K562 (cell line): ENCODE measurements around the gene NBEAL1. TPM values are rescaled to one million over a fixed set of nuclear protein-coding genes. Genes with fewer than 3 reads are reported as not detected.
A peak's percentile ranks its signal among the peaks of the same experiment; 100 is the strongest.

Source experiments
- DDX20 ChIP-seq: fragments of 450-650 bp; IDR thresholded peaks from 2 replicates; pipeline ENCODE4 v1.6.1; 2016; ENCODE audit warnings: missing genetic modification characterization, low read depth, mild to moderate bottlenecking, missing compliant biosample characterization, moderate library complexity
- ETV1 ChIP-seq: fragments of 450-650 bp; conservative IDR thresholded peaks from 2 replicates; pipeline ENCODE4 v1.6.1; 2016; ENCODE audit warnings: missing genetic modification characterization, control low read depth, low read depth, missing compliant biosample characterization
- HNRNPK ChIP-seq: fragments of 200-400 bp; formaldehyde crosslinking; IDR thresholded peaks from one replicate; pipeline ENCODE4 v1.6.1; 2018; ENCODE audit warnings: mild to moderate bottlenecking, low read depth, low read length; ENCODE audit not compliant: poor library complexity, severe bottlenecking
- KDM5B ChIP-seq: fragments of 200-600 bp; sonication (generic); IDR thresholded peaks from 2 replicates; pipeline ENCODE4 v1.6.1; 2012; ENCODE audit warnings: low read depth, mild to moderate bottlenecking, moderate library complexity, low read length, control low read depth, inconsistent platforms; ENCODE audit not compliant: insufficient replicate concordance
- KLF10 ChIP-seq: fragments of 250-450 bp; sonication (Bioruptor Pico); IDR thresholded peaks from 2 replicates; pipeline ENCODE4 v1.6.1; 2021; ENCODE audit warnings: matching md5 sums
- MAFK ChIP-seq: IDR thresholded peaks from 2 replicates; pipeline ENCODE4 v1.6.1; 2011; ENCODE audit warnings: low read length, improper control_type of control experiment
- MCM7 ChIP-seq, 2 experiments: fragments of 450-650 bp; IDR thresholded peaks; 2 replicates each; pipeline ENCODE4 v1.6.1; 2016 to 2018
- NR2C1 ChIP-seq, 2 experiments: fragments of 450-650 bp; IDR thresholded peaks; 2 replicates each; pipeline ENCODE4 v1.6.1; 2017; ENCODE audit warnings: mild to moderate bottlenecking in 2 of 2, antibody characterized with exemption in 1 of 2, inconsistent platforms in 1 of 2, missing compliant biosample characterization in 1 of 2, missing genetic modification characterization in 1 of 2
- NRF1 ChIP-seq, 2 experiments: fragments of 450-650 bp; IDR thresholded peaks in 1 of 2; conservative IDR thresholded peaks in 1 of 2; 2 replicates each; pipeline ENCODE4 v1.6.1; 2014; ENCODE audit warnings: mild to moderate bottlenecking in 2 of 2
- PHTF2 ChIP-seq: fragments of 250-450 bp; sonication (Bioruptor Pico); IDR thresholded peaks from 2 replicates; pipeline ENCODE4 v1.5.0; 2021; ENCODE audit warnings: mild to moderate bottlenecking
- POLR2AphosphoS2 ChIP-seq: IDR thresholded peaks from 2 replicates; pipeline ENCODE4 v1.6.1; 2012; ENCODE audit warnings: low read length, improper control_type of control experiment
- POLR2AphosphoS5 ChIP-seq: IDR thresholded peaks from 2 replicates; pipeline ENCODE4 v1.6.1; 2011; ENCODE audit warnings: mild to moderate bottlenecking, low read depth, low read length, moderate library complexity; ENCODE audit not compliant: control insufficient read depth, insufficient read depth
- POU5F1 ChIP-seq: fragments of 150-350 bp; IDR thresholded peaks from 2 replicates; pipeline ENCODE4 v1.6.1; 2014; ENCODE audit warnings: borderline replicate concordance, low read length, low read depth, mild to moderate bottlenecking; ENCODE audit not compliant: partially characterized antibody
- SMARCC2 ChIP-seq: fragments of 450-650 bp; IDR thresholded peaks from 2 replicates; pipeline ENCODE4 v1.6.1; 2017; ENCODE audit warnings: antibody characterized with exemption, moderate library complexity, mild to moderate bottlenecking, low read depth
- ZFP1 ChIP-seq: fragments of 450-650 bp; formaldehyde crosslinking; IDR thresholded peaks from 2 replicates; pipeline ENCODE4 v1.4.0; 2020; ENCODE audit warnings: mild to moderate bottlenecking, mixed read lengths
- ZFP36 ChIP-seq: fragments of 150-350 bp; IDR thresholded peaks from 2 replicates; pipeline ENCODE4 v1.6.1; 2018; ENCODE audit warnings: low read length, low read depth; ENCODE audit not compliant: partially characterized antibody
- ZNF12 ChIP-seq: sonication (generic); formaldehyde crosslinking; IDR thresholded peaks from 2 replicates; pipeline ENCODE4 v1.4.0; 2020; ENCODE audit warnings: mild to moderate bottlenecking, missing genetic modification reagents
- ZNF217 ChIP-seq: sonication (generic); formaldehyde crosslinking; IDR thresholded peaks from 2 replicates; pipeline ENCODE4 v1.8.0; 2022; ENCODE audit warnings: mild to moderate bottlenecking, missing genetic modification reagents
- ZNF551 ChIP-seq: fragments of 250-450 bp; sonication (Bioruptor Pico); IDR thresholded peaks from 2 replicates; pipeline ENCODE4 v1.5.0; 2021; ENCODE audit warnings: mild to moderate bottlenecking, moderate library complexity
- polyA plus RNA-seq, 8 experiments: library from polyadenylated mRNA; depleted of rRNA in 4 of 8; stranded (reverse) in 5 of 8; unstranded in 3 of 8; fragments of >200 nt; fragmentation: Nextera tagmentation in 2 of 8; fragmentation: Illumina TruSeq in 1 of 8; extraction: Ambion mirVana in 2 of 8; extraction: Trizol in 1 of 8; gene quantifications; 2 replicates each; pipeline versions ENCODE4 v1.2.1 to v1.2.3, GENCODE V29; 2011 to 2014; ENCODE audit warnings: inconsistent platforms in 1 of 8, missing spikeins in 1 of 8
- total RNA-seq, 7 experiments: library from RNA; depleted of rRNA in 6 of 7; stranded (reverse); fragments of >200 nt in 6 of 7; fragmentation: Illumina TruSeq in 2 of 7; extraction: Trizol in 2 of 7; gene quantifications; 2 replicates each; pipeline versions ENCODE4 v1.2.1 to v1.2.3, GENCODE V29; 2011 to 2021; ENCODE audit warnings: low replicate concordance in 1 of 7
- TF ChIP-seq, protein P1 (sequence below): fragments of 450-650 bp; formaldehyde crosslinking; conservative IDR thresholded peaks from 2 replicates; pipeline ENCODE4 v1.4.0; 2022; ENCODE audit warnings: mild to moderate bottlenecking, missing genetic modification characterization
- TF ChIP-seq, protein P2 (sequence below): fragments of 250-450 bp; sonication (Bioruptor Pico); IDR thresholded peaks from 2 replicates; pipeline ENCODE4 v1.4.0; 2020; ENCODE audit warnings: mild to moderate bottlenecking, moderate library complexity
- TF ChIP-seq, protein P3 (sequence below): sonication (generic); formaldehyde crosslinking; IDR thresholded peaks from 2 replicates; pipeline ENCODE4 v1.8.0; 2022; ENCODE audit warnings: mild to moderate bottlenecking, low read depth, missing genetic modification reagents

NBEAL1 gene
- total and polyA plus RNA-seq, 9 of the 15 experiments (the other 6 are each of a cell fraction or from before 2014, with no cell fraction given): 2.1 to 13.5 (median 7.3) TPM

DNA sequence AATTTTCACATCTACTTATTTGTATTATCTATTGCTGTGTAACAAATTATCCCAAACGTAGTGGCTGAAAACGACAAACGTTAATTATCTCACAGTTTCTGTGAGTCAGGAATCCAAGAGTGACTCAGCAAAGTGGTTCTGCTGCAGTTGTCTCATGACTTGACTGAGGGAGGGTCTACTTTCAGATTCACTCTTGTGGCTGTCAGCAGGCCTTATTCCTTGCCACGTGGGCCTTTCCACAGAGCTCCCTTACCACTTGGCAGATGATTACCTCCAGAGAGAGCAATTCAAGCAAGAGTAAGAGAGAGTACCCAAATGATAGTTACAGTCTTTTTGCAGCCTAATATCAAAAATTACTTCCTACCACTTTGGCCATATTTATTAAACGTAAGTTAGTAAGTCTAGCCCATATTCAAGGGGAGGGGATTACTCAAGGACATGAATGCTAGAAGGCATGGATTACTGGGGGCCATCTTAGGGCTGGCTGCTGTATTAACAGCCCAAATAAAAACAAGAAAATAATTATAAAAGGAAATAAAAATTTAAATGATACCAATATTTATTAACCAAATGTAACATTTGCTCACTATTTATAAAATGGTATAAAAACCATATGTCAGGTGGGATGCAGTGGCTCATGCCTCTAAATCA lies 48.7 kb upstream of the NBEAL1 start (continued):
- TF ChIP-seq, protein P1, sequence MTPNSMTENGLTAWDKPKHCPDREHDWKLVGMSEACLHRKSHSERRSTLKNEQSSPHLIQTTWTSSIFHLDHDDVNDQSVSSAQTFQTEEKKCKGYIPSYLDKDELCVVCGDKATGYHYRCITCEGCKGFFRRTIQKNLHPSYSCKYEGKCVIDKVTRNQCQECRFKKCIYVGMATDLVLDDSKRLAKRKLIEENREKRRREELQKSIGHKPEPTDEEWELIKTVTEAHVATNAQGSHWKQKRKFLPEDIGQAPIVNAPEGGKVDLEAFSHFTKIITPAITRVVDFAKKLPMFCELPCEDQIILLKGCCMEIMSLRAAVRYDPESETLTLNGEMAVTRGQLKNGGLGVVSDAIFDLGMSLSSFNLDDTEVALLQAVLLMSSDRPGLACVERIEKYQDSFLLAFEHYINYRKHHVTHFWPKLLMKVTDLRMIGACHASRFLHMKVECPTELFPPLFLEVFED (CRISPR knock-in tag): no peak
- TF ChIP-seq ZNF12 (no peak), KLF10 (CRISPR knock-in tag) (no peak), DDX20 (tag) (no peak), NRF1 (conservative IDR thresholded peaks at IDR 0.05 in 1 of 2, IDR thresholded peaks at IDR 0.05 in 1 of 2) (no peak), POLR2AphosphoS5 (0 out of 2 replicates have a peak, but pooled peaks have one; percentile 32), POU5F1 (no peak), ETV1 (tag) (0 out of 2 replicates have a peak, but pooled peaks have one; percentile 25), POLR2AphosphoS2 (no peak), ZFP36 (no peak), SMARCC2 (peak; percentile 56; the same call in 1 of the 2 replicates), MAFK (peak; percentile 93), PHTF2 (CRISPR knock-in tag) (no peak), ZNF217 (CRISPR knock-in tag) (no peak), NR2C1 (IDR thresholded peaks at IDR 0.05) (no peak), NR2C1 (tag; IDR thresholded peaks at IDR 0.05) (no peak), MCM7 (IDR thresholded peaks at IDR 0.05) (no peak), KDM5B (no peak), ZFP1 (CRISPR knock-in tag) (no peak), ZNF551 (no peak), HNRNPK (no peak)
- TF ChIP-seq, protein P2, sequence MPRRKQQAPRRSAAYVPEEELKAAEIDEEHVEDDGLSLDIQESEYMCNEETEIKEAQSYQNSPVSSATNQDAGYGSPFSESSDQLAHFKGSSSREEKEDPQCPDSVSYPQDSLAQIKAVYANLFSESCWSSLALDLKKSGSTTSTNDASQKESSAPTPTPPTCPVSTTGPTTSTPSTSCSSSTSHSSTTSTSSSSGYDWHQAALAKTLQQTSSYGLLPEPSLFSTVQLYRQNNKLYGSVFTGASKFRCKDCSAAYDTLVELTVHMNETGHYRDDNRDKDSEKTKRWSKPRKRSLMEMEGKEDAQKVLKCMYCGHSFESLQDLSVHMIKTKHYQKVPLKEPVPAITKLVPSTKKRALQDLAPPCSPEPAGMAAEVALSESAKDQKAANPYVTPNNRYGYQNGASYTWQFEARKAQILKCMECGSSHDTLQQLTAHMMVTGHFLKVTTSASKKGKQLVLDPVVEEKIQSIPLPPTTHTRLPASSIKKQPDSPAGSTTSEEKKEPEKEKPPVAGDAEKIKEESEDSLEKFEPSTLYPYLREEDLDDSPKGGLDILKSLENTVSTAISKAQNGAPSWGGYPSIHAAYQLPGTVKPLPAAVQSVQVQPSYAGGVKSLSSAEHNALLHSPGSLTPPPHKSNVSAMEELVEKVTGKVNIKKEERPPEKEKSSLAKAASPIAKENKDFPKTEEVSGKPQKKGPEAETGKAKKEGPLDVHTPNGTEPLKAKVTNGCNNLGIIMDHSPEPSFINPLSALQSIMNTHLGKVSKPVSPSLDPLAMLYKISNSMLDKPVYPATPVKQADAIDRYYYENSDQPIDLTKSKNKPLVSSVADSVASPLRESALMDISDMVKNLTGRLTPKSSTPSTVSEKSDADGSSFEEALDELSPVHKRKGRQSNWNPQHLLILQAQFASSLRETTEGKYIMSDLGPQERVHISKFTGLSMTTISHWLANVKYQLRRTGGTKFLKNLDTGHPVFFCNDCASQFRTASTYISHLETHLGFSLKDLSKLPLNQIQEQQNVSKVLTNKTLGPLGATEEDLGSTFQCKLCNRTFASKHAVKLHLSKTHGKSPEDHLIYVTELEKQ: no peak
- TF ChIP-seq, protein P3, sequence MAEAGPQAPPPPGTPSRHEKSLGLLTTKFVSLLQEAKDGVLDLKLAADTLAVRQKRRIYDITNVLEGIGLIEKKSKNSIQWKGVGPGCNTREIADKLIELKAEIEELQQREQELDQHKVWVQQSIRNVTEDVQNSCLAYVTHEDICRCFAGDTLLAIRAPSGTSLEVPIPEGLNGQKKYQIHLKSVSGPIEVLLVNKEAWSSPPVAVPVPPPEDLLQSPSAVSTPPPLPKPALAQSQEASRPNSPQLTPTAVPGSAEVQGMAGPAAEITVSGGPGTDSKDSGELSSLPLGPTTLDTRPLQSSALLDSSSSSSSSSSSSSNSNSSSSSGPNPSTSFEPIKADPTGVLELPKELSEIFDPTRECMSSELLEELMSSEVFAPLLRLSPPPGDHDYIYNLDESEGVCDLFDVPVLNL (CRISPR knock-in tag): no peak
